ENCODE results near the gene CD164L2. TPM values are rescaled to one million over a fixed set of nuclear protein-coding genes. Genes with fewer than 3 reads are reported as not detected.

The CD164L2 gene
- total and polyA plus RNA-seq, 4 experiments from 2014 or later, result 0.22 TPM; not detected in 3

GRCh38 chr1:27342778-27343638 lies 40.1 kb downstream of the CD164L2 start:
- peak overlapping the region; percentile 80 for H3K27ac ChIP-seq (ENCODE audit: low read depth, low read length)
- DNase-seq, result peak; percentile 84 to 95 (median 89)
- no peaks in the 10 kb centered on the region for H3K27me3 Mint-ChIP-seq
- ChIA-PET CTCF (ENCODE audit: partially characterized antibody) (interaction anchor here (0.6 to 9.6 kb wide), 14 partner anchors 10 to 235 kb away, joined by 3 to 105 read pairs (median 4); no protein-coding TSS in a partner anchor), POLR2A (ENCODE audit: partially characterized antibody) (interaction anchor here (0.9 to 8.3 kb wide), 8 partner anchors 10 to 598 kb away, joined by 3 to 202 read pairs (median 16); partner anchors contain the start of genes MAP3K6, TMEM222 and WASF2)
- peak overlapping the region; percentile 92 to 96 (median 95) for H3K27ac Mint-ChIP-seq
- peaks cover 15% of the 10 kb centered on the region for H3K36me3 ChIP-seq (ENCODE audit: insufficient read depth, low read length)
- peak overlapping the region; percentile 82 to 94 for H3K4me3 ChIP-seq (ENCODE audit: low read length in 2 of 2)
- no peaks in the 10 kb centered on the region for H3K27me3 ChIP-seq (ENCODE audit: insufficient read depth, low read length)
- peak overlapping the region; percentile 90 to 99 (median 97) for H3K4me3 Mint-ChIP-seq
- no peaks in the 10 kb centered on the region for H3K9me3 Mint-ChIP-seq
- H3K4me1 ChIP-seq (ENCODE audit: insufficient read depth, low read length), result peaks cover 55% of the 10 kb centered on the region
- intact Hi-C loops (cut with micrococcal nuclease), result loop anchor here (1.0 kb wide), 2 partner anchors 14 to 21 kb away; partner anchors contain the start of gene TMEM222
- no peaks in the 10 kb centered on the region for H3K9me3 ChIP-seq (ENCODE audit: control insufficient read depth in 1 of 2, low read length in 2 of 2)
- peaks cover 15 to 44% of the 10 kb centered on the region in 2 donors for H3K36me3 Mint-ChIP-seq
- peaks cover 33 to 68% (median 51%) of the 10 kb centered on the region in 4 donors for H3K4me1 Mint-ChIP-seq

- Histone ChIP-seq H3K4me1 (ENCODE audit: insufficient read depth, low read length) (peaks cover 54% of the 10 kb centered on the region), H3K36me3 (ENCODE audit: insufficient read depth, low read length) (peaks cover 15% of the 10 kb centered on the region), H3K27me3 (ENCODE audit: insufficient read depth, low read length) (no peaks in the 10 kb centered on the region), H3K9me3 (ENCODE audit: control insufficient read depth in 1 of 2, low read length in 2 of 2) (no peaks in the 10 kb centered on the region), H3K27ac (ENCODE audit: low read depth, low read length) (peak overlapping the region; percentile 80), H3K4me3 (ENCODE audit: low read length in 2 of 2) (peak overlapping the region; percentile 82 to 94)
- Mint-ChIP-seq H3K4me3 (peak overlapping the region; percentile 90 to 99 (median 97)), H3K9me3 (no peaks in the 10 kb centered on the region), H3K36me3 (peaks cover 12 to 40% of the 10 kb centered on the region in 2 donors), H3K27ac (peak overlapping the region; percentile 92 to 96 (median 95)), H3K27me3 (no peaks in the 10 kb centered on the region), H3K4me1 (peaks cover 31 to 68% (median 48%) of the 10 kb centered on the region in 4 donors)
- intact Hi-C loops (cut with micrococcal nuclease), result loop anchor here (1.0 kb wide), 1 partner anchor 20 kb away; the partner anchor contains the start of gene TMEM222
- CTCF ChIA-PET (ENCODE audit: partially characterized antibody), result interaction anchor here (0.7 to 9.6 kb wide), 11 partner anchors 10 to 320 kb away, joined by 3 to 105 read pairs (median 4); no protein-coding TSS in a partner anchor
- DNase-seq, result peak in 1 of 5 donors; percentile 36
- POLR2A ChIA-PET (ENCODE audit: partially characterized antibody), result interaction anchor here (1.1 to 8.3 kb wide), 8 partner anchors 10 to 320 kb away, joined by 3 to 202 read pairs (median 12); partner anchors contain the start of genes MAP3K6, TMEM222 and WASF2
Measured at GRCh38 chr1:27342391-27342777, 40.7 kb downstream of the CD164L2 start.

GRCh38 chr1:27341525-27342252 lies 41.4 kb downstream of the CD164L2 start, which contains the start of gene SYTL1:
TSS of gene SYTL1 (plus strand) at chr1:27342022. CDS start at chr1:27345335, 3,313 bp downstream.
- Mint-ChIP-seq H3K27ac (peak within 1 kb of the TSS; percentile 92 to 96 (median 95)), H3K36me3 (peaks cover 8 to 38% of the 10 kb centered on the region in 2 donors), H3K4me1 (peaks cover 30 to 68% (median 47%) of the 10 kb centered on the region in 4 donors), H3K9me3 (no peaks in the 10 kb centered on the region), H3K27me3 (no peaks in the 10 kb centered on the region), H3K4me3 (peak within 1 kb of the TSS; percentile 90 to 99 (median 97))
- peaks cover 48% of the 10 kb centered on the region for H3K4me1 ChIP-seq (ENCODE audit: insufficient read depth, low read length)
- peak; percentile 63 to 77 (median 69) for DNase-seq
- POLR2A ChIA-PET (ENCODE audit: partially characterized antibody), result interaction anchor here (1.4 to 8.3 kb wide), 7 partner anchors 9 to 149 kb away, joined by 4 to 202 read pairs (median 18); partner anchors contain the start of genes MAP3K6, TMEM222 and WASF2
- peak within 1 kb of the TSS; percentile 80 for H3K27ac ChIP-seq (ENCODE audit: low read depth, low read length)
- peak within 1 kb of the TSS; percentile 82 to 94 for H3K4me3 ChIP-seq (ENCODE audit: low read length in 2 of 2)
- intact Hi-C loops (cut with micrococcal nuclease), result loop anchor here (1.0 kb wide), 2 partner anchors 8 to 19 kb away; partner anchors contain the start of gene TMEM222
- CTCF ChIA-PET (ENCODE audit: partially characterized antibody), result interaction anchor here (0.6 to 9.6 kb wide), 13 partner anchors 8 to 321 kb away, joined by 3 to 105 read pairs (median 4); no protein-coding TSS in a partner anchor
- no peaks in the 10 kb centered on the region for H3K27me3 ChIP-seq (ENCODE audit: insufficient read depth, low read length)
- no peaks in the 10 kb centered on the region for H3K9me3 ChIP-seq (ENCODE audit: control insufficient read depth in 1 of 2, low read length in 2 of 2)
- peaks cover 17% of the 10 kb centered on the region for H3K36me3 ChIP-seq (ENCODE audit: insufficient read depth, low read length)

GRCh38 chr1:27339213-27339612 lies 43.9 kb downstream of the CD164L2 start:
- Histone ChIP-seq H3K4me1 (ENCODE audit: insufficient read depth, low read length) (peaks cover 28% of the 10 kb centered on the region), H3K27ac (ENCODE audit: low read depth, low read length) (no peak overlapping the region), H3K36me3 (ENCODE audit: insufficient read depth, low read length) (peaks cover 25% of the 10 kb centered on the region), H3K9me3 (ENCODE audit: control insufficient read depth in 1 of 2, low read length in 2 of 2) (no peaks in the 10 kb centered on the region), H3K4me3 (ENCODE audit: low read length in 2 of 2) (no peak overlapping the region), H3K27me3 (ENCODE audit: insufficient read depth, low read length) (no peaks in the 10 kb centered on the region)
- intact Hi-C loops (cut with micrococcal nuclease), result no loop called here
- DNase-seq, result no peak
- POLR2A ChIA-PET (ENCODE audit: partially characterized antibody), result interaction anchor here (8.3 kb wide), 1 partner anchor 17 kb away, joined by 202 read pairs; no protein-coding TSS in a partner anchor
- H3K4me3 Mint-ChIP-seq, result peak overlapping the region in 5 of 8 donors; percentile 23 to 71 (median 54)
- peaks cover 6 to 41% of the 10 kb centered on the region in 2 donors for H3K36me3 Mint-ChIP-seq
- H3K27ac Mint-ChIP-seq, result peak overlapping the region; percentile 50 to 96 (median 92)
- H3K27me3 Mint-ChIP-seq, result no peaks in the 10 kb centered on the region
- H3K4me1 Mint-ChIP-seq, result peaks cover 23 to 56% (median 33%) of the 10 kb centered on the region in 4 donors
- CTCF ChIA-PET (ENCODE audit: partially characterized antibody), result interaction anchor here (1.3 to 9.6 kb wide), 3 partner anchors 13 to 48 kb away, joined by 4 to 105 read pairs (median 5); no protein-coding TSS in a partner anchor
- H3K9me3 Mint-ChIP-seq, result peaks cover 0 to 2% (median 0%) of the 10 kb centered on the region in 8 donors

- peaks cover 8 to 42% of the 10 kb centered on the region in 2 donors for H3K36me3 Mint-ChIP-seq
- no peaks in the 10 kb centered on the region for H3K27me3 Mint-ChIP-seq
- no peaks in the 10 kb centered on the region for H3K27me3 ChIP-seq (ENCODE audit: insufficient read depth, low read length)
- POLR2A ChIA-PET (ENCODE audit: partially characterized antibody), result no interaction called here
- H3K27ac ChIP-seq (ENCODE audit: low read depth, low read length), result no peak overlapping the region
- peaks cover 24% of the 10 kb centered on the region for H3K4me1 ChIP-seq (ENCODE audit: insufficient read depth, low read length)
- intact Hi-C loops (cut with micrococcal nuclease), result no loop called here
- peaks cover 0 to 2% (median 0%) of the 10 kb centered on the region in 8 donors for H3K9me3 Mint-ChIP-seq
- CTCF ChIA-PET (ENCODE audit: partially characterized antibody), result interaction anchor here (1.3 to 9.6 kb wide), 3 partner anchors 13 to 49 kb away, joined by 4 to 105 read pairs (median 5); no protein-coding TSS in a partner anchor
- peaks cover 20 to 56% (median 31%) of the 10 kb centered on the region in 4 donors for H3K4me1 Mint-ChIP-seq
- H3K4me3 ChIP-seq (ENCODE audit: low read length in 2 of 2), result no peak overlapping the region
- peak overlapping the region in 6 of 7 donors; percentile 50 to 96 (median 92) for H3K27ac Mint-ChIP-seq
- no peak for DNase-seq
- peak overlapping the region in 5 of 8 donors; percentile 33 to 71 (median 49) for H3K4me3 Mint-ChIP-seq
- H3K36me3 ChIP-seq (ENCODE audit: insufficient read depth, low read length), result peaks cover 29% of the 10 kb centered on the region
- H3K9me3 ChIP-seq (ENCODE audit: control insufficient read depth in 1 of 2, low read length in 2 of 2), result no peaks in the 10 kb centered on the region
Measured at GRCh38 chr1:27338751-27339150, 44.4 kb downstream of the CD164L2 start.

- Mint-ChIP-seq H3K4me1 (peaks cover 23 to 54% (median 37%) of the 10 kb centered on the region in 4 donors), H3K9me3 (peaks cover 0 to 2% (median 0%) of the 10 kb centered on the region in 8 donors), H3K27me3 (no peaks in the 10 kb centered on the region), H3K27ac (peak overlapping the region in 4 of 7 donors; percentile 6 to 52 (median 31)), H3K4me3 (no peak overlapping the region), H3K36me3 (peaks cover 8 to 37% of the 10 kb centered on the region in 2 donors)
- CTCF ChIA-PET (ENCODE audit: partially characterized antibody), result interaction anchor here (1.2 to 6.2 kb wide), 4 partner anchors 11 to 50 kb away, joined by 3 to 130 read pairs (median 22); partner anchors contain the start of genes CD164L2 and GPR3
- Histone ChIP-seq H3K4me3 (ENCODE audit: low read length in 2 of 2) (no peak overlapping the region), H3K36me3 (ENCODE audit: insufficient read depth, low read length) (peaks cover 36% of the 10 kb centered on the region), H3K27me3 (ENCODE audit: insufficient read depth, low read length) (no peaks in the 10 kb centered on the region), H3K4me1 (ENCODE audit: insufficient read depth, low read length) (peaks cover 37% of the 10 kb centered on the region), H3K9me3 (ENCODE audit: control insufficient read depth in 1 of 2, low read length in 2 of 2) (no peaks in the 10 kb centered on the region), H3K27ac (ENCODE audit: low read depth, low read length) (no peak overlapping the region)
- no peak for DNase-seq
- intact Hi-C loops (cut with micrococcal nuclease), result no loop called here
- POLR2A ChIA-PET (ENCODE audit: partially characterized antibody), result interaction anchor here (1.3 kb wide), 1 partner anchor 10 kb away, joined by 5 read pairs; no protein-coding TSS in a partner anchor
Measured at GRCh38 chr1:27336756-27337155, 46.4 kb downstream of the CD164L2 start.
